Prostate gland (tissue), 2 donors: ENCODE measurements around the gene CGREF1.

ENCODE experiments used
- POLR2A ChIP-seq: fragments of 450-650 bp; IDR thresholded peaks from one replicate; pipeline ENCODE4 v1.6.1; 2016; ENCODE audit warnings: antibody characterized with exemption, mild to moderate bottlenecking
- TF ChIP-seq, protein P1 (sequence below), 4 experiments: fragments of 200-600 bp in 2 of 4; fragments of 450-650 bp in 2 of 4; sonication (generic) in 2 of 4; IDR thresholded peaks; 1 replicate in 3 of 4; 2 replicates in 1 of 4; pipeline ENCODE4 v1.5.1; 2016 to 2019; ENCODE audit warnings: antibody characterized with exemption in 4 of 4, mild to moderate bottlenecking in 2 of 4, moderate library complexity in 2 of 4

DNA sequence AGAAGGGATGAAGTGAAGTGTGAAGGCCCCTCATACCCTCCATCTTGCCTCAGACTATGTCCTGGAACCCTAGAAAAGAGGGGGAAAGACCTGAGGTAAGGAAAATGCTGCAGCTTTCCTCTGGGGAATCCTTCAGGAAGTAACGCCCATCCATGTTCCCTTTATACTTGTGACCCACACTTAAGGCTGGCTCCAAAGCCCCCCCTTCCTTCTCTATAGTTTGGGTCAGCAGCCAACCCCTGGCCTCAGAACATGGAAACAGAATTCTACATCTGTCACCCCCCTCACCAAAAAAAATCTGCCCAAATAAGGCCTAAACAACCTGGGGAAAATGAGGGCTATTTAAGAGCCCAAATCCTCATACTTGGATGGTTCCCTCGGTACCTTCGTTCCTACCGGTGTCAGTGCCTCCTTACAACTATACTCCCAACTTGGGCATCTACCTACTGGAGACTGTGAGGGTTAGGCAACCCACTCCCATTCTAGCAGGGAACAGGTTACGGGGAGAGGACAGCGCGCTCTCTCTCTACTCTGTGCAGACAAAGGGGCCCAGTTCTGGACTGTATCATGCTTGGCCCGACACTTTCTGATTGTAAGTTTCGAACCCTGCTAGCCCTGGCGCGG is 48.2 kb downstream of the CGREF1 start:
- TF ChIP-seq POLR2A = no peak
- TF ChIP-seq, protein P1, sequence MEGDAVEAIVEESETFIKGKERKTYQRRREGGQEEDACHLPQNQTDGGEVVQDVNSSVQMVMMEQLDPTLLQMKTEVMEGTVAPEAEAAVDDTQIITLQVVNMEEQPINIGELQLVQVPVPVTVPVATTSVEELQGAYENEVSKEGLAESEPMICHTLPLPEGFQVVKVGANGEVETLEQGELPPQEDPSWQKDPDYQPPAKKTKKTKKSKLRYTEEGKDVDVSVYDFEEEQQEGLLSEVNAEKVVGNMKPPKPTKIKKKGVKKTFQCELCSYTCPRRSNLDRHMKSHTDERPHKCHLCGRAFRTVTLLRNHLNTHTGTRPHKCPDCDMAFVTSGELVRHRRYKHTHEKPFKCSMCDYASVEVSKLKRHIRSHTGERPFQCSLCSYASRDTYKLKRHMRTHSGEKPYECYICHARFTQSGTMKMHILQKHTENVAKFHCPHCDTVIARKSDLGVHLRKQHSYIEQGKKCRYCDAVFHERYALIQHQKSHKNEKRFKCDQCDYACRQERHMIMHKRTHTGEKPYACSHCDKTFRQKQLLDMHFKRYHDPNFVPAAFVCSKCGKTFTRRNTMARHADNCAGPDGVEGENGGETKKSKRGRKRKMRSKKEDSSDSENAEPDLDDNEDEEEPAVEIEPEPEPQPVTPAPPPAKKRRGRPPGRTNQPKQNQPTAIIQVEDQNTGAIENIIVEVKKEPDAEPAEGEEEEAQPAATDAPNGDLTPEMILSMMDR (IDR thresholded peaks at IDR 0.05) = no peak
